ENCODE data around the gene ARHGAP24. TPM values are rescaled to one million over a fixed set of nuclear protein-coding genes. Genes with fewer than 3 reads are reported as not detected.

Gene ARHGAP24
- total and polyA plus RNA-seq, 2 donors (not counting 3 experiments of a cell fraction or from before 2014, with no cell fraction given) = 52.1 to 79.4 TPM

DNA sequence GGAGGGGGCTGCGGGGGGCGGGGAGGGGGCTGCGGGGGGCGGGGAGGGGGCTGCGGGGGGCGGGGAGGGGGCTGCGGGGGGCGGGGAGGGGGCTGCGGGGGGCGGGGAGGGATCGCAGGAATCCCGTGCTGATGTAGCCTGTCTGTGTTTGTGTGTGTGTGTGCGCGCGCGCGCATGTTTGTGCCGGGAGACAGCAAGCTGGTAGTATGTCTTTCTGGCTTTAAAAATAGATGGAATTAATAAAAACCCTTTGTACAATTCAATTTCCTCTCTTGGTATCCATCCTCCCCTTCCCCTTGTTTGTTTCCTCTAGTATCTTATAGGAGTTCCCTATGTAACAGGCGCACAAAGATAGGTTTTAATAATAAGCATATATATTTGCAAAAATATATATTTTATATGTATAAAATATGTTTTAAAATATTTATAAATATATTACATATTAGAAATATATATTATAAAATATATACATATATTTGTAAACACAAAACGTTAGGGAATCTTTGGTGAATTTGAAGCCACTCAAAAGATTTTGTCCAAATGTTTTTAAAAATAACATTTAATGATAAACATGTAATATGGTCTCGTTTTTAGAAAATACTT, 782 bp downstream of the ARHGAP24 start:
- Histone ChIP-seq H3K4me1 (ENCODE audit: control insufficient read depth, extremely low read depth, insufficient read depth, low read length) (no peaks in the 10 kb centered on the region), H3K4me3 (replicated peaks in 1 of 3; ENCODE audit: insufficient read depth in 1 of 3, low read depth in 1 of 3, low read length in 3 of 3) (peak overlapping the region in 2 of 3 experiments; percentile 41 to 45), H3K9me3 (replicated peaks; ENCODE audit: control insufficient read depth, insufficient read depth, low read length) (no peaks in the 10 kb centered on the region), H3K79me2 (ENCODE audit: control insufficient read depth, insufficient read depth, low read length) (no peaks in the 10 kb centered on the region), H3K27ac (ENCODE audit: insufficient read depth, low read depth, low read length) (no peak overlapping the region), H3K9ac (replicated peaks; ENCODE audit: extremely low read depth, insufficient read depth, low read length) (no peak overlapping the region), H3K27me3 (ENCODE audit: control insufficient read depth in 2 of 2, insufficient read depth in 2 of 2, low read length in 2 of 2) (peaks cover 23 to 36% of the 10 kb centered on the region in 2 experiments), H2AFZ (ENCODE audit: low read depth, low read length) (no peak overlapping the region), H3K4me2 (ENCODE audit: insufficient read depth, low read length) (peak overlapping the region; percentile 75), H3K9me1 (replicated peaks; ENCODE audit: control insufficient read depth, extremely low read depth, insufficient read depth, low read length) (no peaks in the 10 kb centered on the region), H3K36me3 (ENCODE audit: control insufficient read depth in 2 of 2, extremely low read depth in 1 of 2, insufficient read depth in 2 of 2, low read length in 2 of 2) (no peaks in the 10 kb centered on the region), H4K20me1 (replicated peaks; ENCODE audit: control insufficient read depth, extremely low read depth, insufficient read depth, low read length) (no peaks in the 10 kb centered on the region)
- peak; percentile 40 for FAIRE-seq
- dilution Hi-C loops (cut with MboI; ENCODE audit: extremely low pct_ligation_motif_present, low sequenced_read_pairs) = no loop called here
- no TSS peak for BruUV-seq (replicated peaks)
- ChIA-PET POLR2A (no interaction called here), CTCF (interaction anchor here (0.9 to 2.2 kb wide), 7 partner anchors 9 to 391 kb away, joined by 3 to 15 read pairs (median 3); no protein-coding TSS in a partner anchor)
- no peak for DNase-seq (ENCODE audit: low read depth, low spot score)
- intact Hi-C loops (cut with micrococcal nuclease) = loop anchor here (5.0 kb wide), 1 partner anchor 272 kb away; no protein-coding TSS in a partner anchor
- no peak for TF ChIP-seq GATA2 (IDR thresholded peaks at IDR 0.05; ENCODE audit: insufficient read depth, insufficient read length, low read depth, low read length)
- TF ChIP-seq, protein P1, sequence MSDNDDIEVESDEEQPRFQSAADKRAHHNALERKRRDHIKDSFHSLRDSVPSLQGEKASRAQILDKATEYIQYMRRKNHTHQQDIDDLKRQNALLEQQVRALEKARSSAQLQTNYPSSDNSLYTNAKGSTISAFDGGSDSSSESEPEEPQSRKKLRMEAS (IDR thresholded peaks at IDR 0.05; ENCODE audit: insufficient read depth, insufficient read length) = no peak
- no peak for TF ChIP-seq EZH2 (IDR thresholded peaks at IDR 0.05; ENCODE audit: borderline replicate concordance, low read depth, low read length, severe bottlenecking)
- no peak for TF ChIP-seq JUN (IDR thresholded peaks at IDR 0.05; ENCODE audit: borderline replicate concordance, insufficient read depth, insufficient read length, low read depth)
- no peak for TF ChIP-seq MYC (IDR thresholded peaks at IDR 0.05; ENCODE audit: low read depth, low read length)
- TF ChIP-seq POLR2A (IDR thresholded peaks at IDR 0.05; ENCODE audit: low read depth, low read length) = no peak
- TF ChIP-seq POLR2AphosphoS5 (IDR thresholded peaks at IDR 0.05; ENCODE audit: insufficient read depth, low read depth, low read length) = no peak
- TF ChIP-seq CTCF (IDR thresholded peaks at IDR 0.05; ENCODE audit: extremely low read depth in 1 of 2, insufficient read depth in 1 of 2, low read depth in 1 of 2, low read length in 2 of 2) = no peak
- TF ChIP-seq FOS (IDR thresholded peaks at IDR 0.05; ENCODE audit: borderline replicate concordance, insufficient read depth, low read length) = no peak

Measured in endothelial cell of umbilical vein (primary cell).